ENCODE results near the gene CSNK2A1. TPM values are rescaled to one million over a fixed set of nuclear protein-coding genes. Genes with fewer than 3 reads are reported as not detected.

CSNK2A1 gene
- polyA plus RNA-seq, 1 donor = 120 TPM

GRCh38 chr20:549722-550496 lies 6.3 kb upstream of the CSNK2A1 start:
- WGBS (ENCODE audit: insufficient coverage, low lambda C conversion rate) = 100% methylated on average over 2 of the region's 4 CpGs
- no peak overlapping the region for H3K27ac ChIP-seq (ENCODE audit: low read length)
- no peaks in the 10 kb centered on the region for H3K9me3 ChIP-seq (ENCODE audit: control insufficient read depth, low read depth, low read length)
- no peak for DNase-seq
- H3K27me3 ChIP-seq (ENCODE audit: control insufficient read depth, insufficient read depth, low read length) = peaks cover 12% of the 10 kb centered on the region
- no peak overlapping the region for H3K4me3 ChIP-seq (ENCODE audit: low read length)
- H3K4me1 ChIP-seq (ENCODE audit: control insufficient read depth, insufficient read depth, low read length) = no peaks in the 10 kb centered on the region
- H3K36me3 ChIP-seq (ENCODE audit: control insufficient read depth, insufficient read depth, low read length) = no peaks in the 10 kb centered on the region

DNA sequence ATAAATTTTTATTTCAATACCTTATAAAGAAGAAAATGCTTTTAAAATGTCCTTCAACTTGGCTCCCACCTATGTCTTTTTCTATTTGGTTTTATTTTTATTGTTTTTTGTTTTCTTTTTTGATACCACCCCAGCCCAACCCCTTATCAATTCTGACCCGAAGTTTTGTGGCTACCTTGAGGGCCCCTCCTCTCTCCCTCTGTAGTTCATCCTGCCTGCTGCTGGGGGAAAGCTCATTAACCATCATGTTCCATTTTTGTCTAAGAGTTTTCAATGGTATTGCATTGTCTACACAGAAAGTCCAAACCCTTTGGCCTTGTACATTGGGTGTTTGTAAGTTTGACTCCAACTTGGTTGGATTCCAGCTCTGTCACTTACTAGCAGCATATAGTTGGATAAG lies 5.3 kb upstream of the CSNK2A1 start:
- DNase-seq = no peak
- Histone ChIP-seq H3K27me3 (ENCODE audit: control insufficient read depth, insufficient read depth, low read length) (peaks cover 12% of the 10 kb centered on the region), H3K4me3 (ENCODE audit: low read length) (no peak overlapping the region), H3K9me3 (ENCODE audit: control insufficient read depth, low read depth, low read length) (no peaks in the 10 kb centered on the region), H3K36me3 (ENCODE audit: control insufficient read depth, insufficient read depth, low read length) (no peaks in the 10 kb centered on the region), H3K4me1 (ENCODE audit: control insufficient read depth, insufficient read depth, low read length) (peaks cover 4% of the 10 kb centered on the region), H3K27ac (ENCODE audit: low read length) (no peak overlapping the region)
- 25% methylated on average over 1 of the region's 1 CpG for WGBS (ENCODE audit: insufficient coverage, low lambda C conversion rate)

DNA sequence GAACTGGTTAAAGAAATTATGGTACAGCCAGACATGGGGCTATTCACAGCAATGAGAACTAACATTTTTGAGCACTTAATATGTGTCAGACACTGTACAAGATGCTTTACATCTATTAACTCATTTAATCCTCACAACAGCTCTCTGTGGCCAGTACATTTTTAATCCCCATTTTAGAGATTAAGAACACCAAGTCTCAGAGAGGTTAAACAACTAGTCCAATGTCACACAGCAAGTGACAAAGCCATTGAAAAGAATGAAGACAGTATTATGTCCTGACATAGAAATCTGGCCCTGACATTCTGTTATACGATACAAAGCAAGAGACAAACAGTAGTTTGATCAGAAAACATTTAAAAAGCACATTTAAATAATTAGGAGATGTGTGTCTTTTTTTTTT lies 3.8 kb upstream of the CSNK2A1 start:
- 100% methylated on average over 1 of the region's 1 CpG for WGBS (ENCODE audit: insufficient coverage, low lambda C conversion rate)
- H3K4me1 ChIP-seq (ENCODE audit: control insufficient read depth, insufficient read depth, low read length) = peaks cover 4% of the 10 kb centered on the region
- no peaks in the 10 kb centered on the region for H3K36me3 ChIP-seq (ENCODE audit: control insufficient read depth, insufficient read depth, low read length)
- H3K27ac ChIP-seq (ENCODE audit: low read length) = no peak overlapping the region
- no peak overlapping the region for H3K4me3 ChIP-seq (ENCODE audit: low read length)
- DNase-seq = no peak
- H3K27me3 ChIP-seq (ENCODE audit: control insufficient read depth, insufficient read depth, low read length) = peaks cover 12% of the 10 kb centered on the region
- H3K9me3 ChIP-seq (ENCODE audit: control insufficient read depth, low read depth, low read length) = no peaks in the 10 kb centered on the region

GRCh38 chr20:546353-546752 lies 2.8 kb upstream of the CSNK2A1 start:
- Histone ChIP-seq H3K4me3 (ENCODE audit: low read length) (no peak overlapping the region), H3K27me3 (ENCODE audit: control insufficient read depth, insufficient read depth, low read length) (peaks cover 12% of the 10 kb centered on the region), H3K27ac (ENCODE audit: low read length) (no peak overlapping the region), H3K36me3 (ENCODE audit: control insufficient read depth, insufficient read depth, low read length) (no peaks in the 10 kb centered on the region), H3K9me3 (ENCODE audit: control insufficient read depth, low read depth, low read length) (no peaks in the 10 kb centered on the region), H3K4me1 (ENCODE audit: control insufficient read depth, insufficient read depth, low read length) (peaks cover 13% of the 10 kb centered on the region)
- no peak for DNase-seq
- no CpG with 5 or more reads among the region's 3 CpGs for WGBS (ENCODE audit: insufficient coverage, low lambda C conversion rate)

DNA sequence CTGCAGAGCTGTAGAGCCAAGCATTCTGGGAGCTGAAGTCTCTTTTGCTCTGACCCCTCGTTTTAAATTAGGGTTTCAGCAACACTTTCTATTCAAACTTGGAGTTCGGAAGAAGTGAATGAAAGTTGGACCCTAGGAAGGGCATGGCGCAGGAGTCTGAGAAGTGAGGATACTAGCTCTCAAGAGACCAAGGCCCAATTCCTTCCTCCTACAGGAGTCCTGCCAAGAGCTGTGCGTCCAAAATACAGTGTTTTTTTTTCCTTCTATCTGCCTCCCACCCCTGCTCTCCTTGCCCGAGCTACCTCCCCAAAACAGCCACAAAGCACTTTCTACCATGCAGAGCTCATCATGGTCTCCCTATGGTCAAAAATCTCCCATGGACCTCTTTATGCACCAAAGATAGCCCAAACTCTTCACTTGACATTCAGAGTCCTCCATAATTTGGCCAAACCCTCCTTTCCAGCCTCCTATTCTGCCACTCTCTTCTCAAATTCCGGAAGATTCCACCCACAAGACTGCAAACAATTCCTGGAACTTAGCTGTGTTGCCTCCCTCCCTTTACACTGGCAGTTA lies 649 bp upstream of the CSNK2A1 start:
- Histone ChIP-seq H3K4me3 (ENCODE audit: low read length) (peak overlapping the region; percentile 65), H3K27ac (ENCODE audit: low read length) (no peak overlapping the region), H3K4me1 (ENCODE audit: control insufficient read depth, insufficient read depth, low read length) (peaks cover 23% of the 10 kb centered on the region), H3K36me3 (ENCODE audit: control insufficient read depth, insufficient read depth, low read length) (no peaks in the 10 kb centered on the region), H3K9me3 (ENCODE audit: control insufficient read depth, low read depth, low read length) (no peaks in the 10 kb centered on the region), H3K27me3 (ENCODE audit: control insufficient read depth, insufficient read depth, low read length) (peaks cover 4% of the 10 kb centered on the region)
- WGBS (ENCODE audit: insufficient coverage, low lambda C conversion rate) = 100% methylated on average over 1 of the region's 6 CpGs
- no peak for DNase-seq

- Histone ChIP-seq H3K4me1 (ENCODE audit: control insufficient read depth, insufficient read depth, low read length) (peaks cover 26% of the 10 kb centered on the region), H3K4me3 (ENCODE audit: low read length) (peak overlapping the region; percentile 65), H3K9me3 (ENCODE audit: control insufficient read depth, low read depth, low read length) (no peaks in the 10 kb centered on the region), H3K27me3 (ENCODE audit: control insufficient read depth, insufficient read depth, low read length) (peaks cover 4% of the 10 kb centered on the region), H3K36me3 (ENCODE audit: control insufficient read depth, insufficient read depth, low read length) (no peaks in the 10 kb centered on the region), H3K27ac (ENCODE audit: low read length) (peak overlapping the region; percentile 89)
- no CpG with 5 or more reads among the region's 12 CpGs for WGBS (ENCODE audit: insufficient coverage, low lambda C conversion rate)
- peak in 1 of 2 donors; percentile 42 for DNase-seq
Measured at GRCh38 chr20:542777-543368, 717 bp downstream of the CSNK2A1 start.

DNA sequence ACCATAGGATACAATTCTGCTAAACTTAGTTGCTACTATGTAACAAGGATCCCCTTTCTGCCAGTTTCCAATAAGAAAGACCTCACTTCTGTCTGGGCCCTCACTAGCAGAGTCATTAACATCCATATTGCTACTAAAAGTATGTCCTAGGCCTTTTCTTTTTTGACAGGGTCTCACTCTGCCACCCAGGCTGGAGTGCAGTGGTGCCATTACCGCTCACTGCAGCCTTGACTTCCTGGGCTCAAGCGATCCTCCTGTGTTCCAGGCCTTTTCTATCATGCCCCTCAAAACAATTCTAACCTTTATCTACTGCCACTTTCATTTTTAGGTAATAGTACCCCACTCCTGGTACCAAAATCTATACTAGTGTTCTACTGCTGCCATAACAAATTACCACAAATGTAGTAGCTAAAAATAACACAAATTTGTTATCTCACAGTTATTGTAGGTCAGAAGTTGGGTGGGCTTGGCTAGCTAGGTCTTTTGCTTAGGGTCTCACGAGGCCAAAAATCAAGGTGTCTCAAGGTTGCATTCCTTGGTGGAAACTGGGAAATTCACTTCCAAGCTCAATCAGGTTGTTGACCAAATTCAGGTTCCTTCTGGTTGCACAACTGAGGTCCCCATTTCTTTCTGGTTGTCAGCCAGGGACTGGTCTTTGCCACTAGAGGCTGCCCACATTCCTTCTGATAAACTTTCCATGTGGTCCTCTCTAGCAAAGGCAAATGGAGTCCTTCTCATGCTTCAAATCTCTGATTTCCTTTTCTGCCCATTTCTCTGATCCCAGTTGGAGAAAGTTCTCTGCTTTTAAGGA lies 3.0 kb downstream of the CSNK2A1 start:
- Histone ChIP-seq H3K27ac (ENCODE audit: low read length) (peak overlapping the region; percentile 44), H3K27me3 (ENCODE audit: control insufficient read depth, insufficient read depth, low read length) (no peaks in the 10 kb centered on the region), H3K9me3 (ENCODE audit: control insufficient read depth, low read depth, low read length) (no peaks in the 10 kb centered on the region), H3K4me3 (ENCODE audit: low read length) (no peak overlapping the region), H3K4me1 (ENCODE audit: control insufficient read depth, insufficient read depth, low read length) (peaks cover 40% of the 10 kb centered on the region), H3K36me3 (ENCODE audit: control insufficient read depth, insufficient read depth, low read length) (no peaks in the 10 kb centered on the region)
- DNase-seq = no peak
- WGBS (ENCODE audit: insufficient coverage, low lambda C conversion rate) = 92% methylated on average over 2 of the region's 3 CpGs

GRCh38 chr20:539848-540247 lies 3.7 kb downstream of the CSNK2A1 start:
- Histone ChIP-seq H3K4me1 (ENCODE audit: control insufficient read depth, insufficient read depth, low read length) (peaks cover 46% of the 10 kb centered on the region), H3K4me3 (ENCODE audit: low read length) (no peak overlapping the region), H3K9me3 (ENCODE audit: control insufficient read depth, low read depth, low read length) (no peaks in the 10 kb centered on the region), H3K27me3 (ENCODE audit: control insufficient read depth, insufficient read depth, low read length) (no peaks in the 10 kb centered on the region), H3K27ac (ENCODE audit: low read length) (peak overlapping the region; percentile 44), H3K36me3 (ENCODE audit: control insufficient read depth, insufficient read depth, low read length) (no peaks in the 10 kb centered on the region)
- DNase-seq = peak in 1 of 2 donors; percentile 58
- WGBS (ENCODE audit: insufficient coverage, low lambda C conversion rate) = 80% methylated on average over 1 of the region's 2 CpGs

DNA sequence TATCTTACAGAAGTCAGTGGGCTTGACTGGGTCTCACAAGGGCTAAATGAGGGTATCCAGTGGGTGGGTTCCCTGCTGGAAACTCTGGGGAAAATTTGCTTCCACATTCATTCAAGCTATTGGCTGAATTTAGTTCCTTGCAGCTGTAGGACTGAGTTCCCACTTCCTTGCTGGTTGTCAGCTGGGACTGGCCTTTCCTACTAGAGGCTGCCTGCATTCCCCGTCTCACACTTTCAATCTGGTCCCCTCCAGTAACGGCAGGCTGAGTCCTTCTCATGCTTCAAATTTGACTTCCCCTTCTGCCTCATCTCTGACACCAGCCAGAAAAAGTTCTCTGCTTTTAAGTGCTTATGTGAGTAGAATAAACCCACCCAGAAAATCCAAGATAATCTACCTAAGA lies 4.4 kb downstream of the CSNK2A1 start:
- Histone ChIP-seq H3K36me3 (ENCODE audit: control insufficient read depth, insufficient read depth, low read length) (no peaks in the 10 kb centered on the region), H3K27ac (ENCODE audit: low read length) (no peak overlapping the region), H3K9me3 (ENCODE audit: control insufficient read depth, low read depth, low read length) (no peaks in the 10 kb centered on the region), H3K4me3 (ENCODE audit: low read length) (no peak overlapping the region), H3K27me3 (ENCODE audit: control insufficient read depth, insufficient read depth, low read length) (no peaks in the 10 kb centered on the region), H3K4me1 (ENCODE audit: control insufficient read depth, insufficient read depth, low read length) (peaks cover 52% of the 10 kb centered on the region)
- no CpG with 5 or more reads among the region's 2 CpGs for WGBS (ENCODE audit: insufficient coverage, low lambda C conversion rate)
- no peak for DNase-seq

GRCh38 chr20:537983-538382 lies 5.6 kb downstream of the CSNK2A1 start:
- no CpG with 5 or more reads among the region's 6 CpGs for WGBS (ENCODE audit: insufficient coverage, low lambda C conversion rate)
- Histone ChIP-seq H3K36me3 (ENCODE audit: control insufficient read depth, insufficient read depth, low read length) (no peaks in the 10 kb centered on the region), H3K4me1 (ENCODE audit: control insufficient read depth, insufficient read depth, low read length) (peaks cover 50% of the 10 kb centered on the region), H3K27ac (ENCODE audit: low read length) (no peak overlapping the region), H3K27me3 (ENCODE audit: control insufficient read depth, insufficient read depth, low read length) (no peaks in the 10 kb centered on the region), H3K9me3 (ENCODE audit: control insufficient read depth, low read depth, low read length) (no peaks in the 10 kb centered on the region), H3K4me3 (ENCODE audit: low read length) (no peak overlapping the region)
- DNase-seq = no peak

All from large intestine (tissue), 3 donors.